Hepatocyte (in vitro differentiated cells): ENCODE results near the gene GPATCH1. TPM values are rescaled to one million over a fixed set of nuclear protein-coding genes. Genes with fewer than 3 reads are reported as not detected.

Experiments used
- DNase-seq: peaks from one replicate; pipeline ENCODE4 v3.0.0-alpha.2; 2016; ENCODE audit warnings: low spot score
- H2AFZ ChIP-seq: fragments of 200-600 bp; sonication (generic); 2 replicates; pipeline ENCODE4 v1.6.0; 2016; ENCODE audit warnings: antibody characterized with exemption, mild to moderate bottlenecking
- H3K27ac ChIP-seq: fragments of 200-600 bp; sonication (generic); 2 replicates; pipeline ENCODE4 v1.5.1; 2016; ENCODE audit warnings: mild to moderate bottlenecking
- H3K27me3 ChIP-seq: fragments of 200-600 bp; sonication (generic); 2 replicates; pipeline ENCODE4 v1.6.1; 2016
- H3K36me3 ChIP-seq: fragments of 200-600 bp; sonication (generic); replicated peaks from 2 replicates; pipeline ENCODE4 v1.5.1; 2016; ENCODE audit warnings: low read depth; ENCODE audit not compliant: insufficient read depth
- H3K4me1 ChIP-seq: fragments of 200-600 bp; sonication (generic); 2 replicates; pipeline ENCODE4 v1.5.1; 2016; ENCODE audit warnings: mild to moderate bottlenecking, moderate library complexity; ENCODE audit not compliant: insufficient read depth
- H3K4me2 ChIP-seq: fragments of 200-600 bp; sonication (generic); 2 replicates; pipeline ENCODE4 v1.6.0; 2016
- H3K4me3 ChIP-seq: fragments of 200-600 bp; sonication (generic); 2 replicates; pipeline ENCODE4 v1.5.1; 2016; ENCODE audit warnings: mild to moderate bottlenecking
- H3K79me2 ChIP-seq: fragments of 200-600 bp; sonication (generic); 2 replicates; pipeline ENCODE4 v1.6.0; 2017; ENCODE audit warnings: mild to moderate bottlenecking
- H3K9me2 ChIP-seq: fragments of 200-600 bp; sonication (generic); replicated peaks from 2 replicates; pipeline ENCODE4 v1.6.0; 2017; ENCODE audit warnings: mild to moderate bottlenecking; ENCODE audit not compliant: insufficient read depth
- H3K9me3 ChIP-seq: fragments of 200-600 bp; sonication (generic); 2 replicates; pipeline ENCODE4 v1.5.1; 2016; ENCODE audit warnings: low read depth, mild to moderate bottlenecking
- H4K20me1 ChIP-seq: fragments of 200-600 bp; sonication (generic); 2 replicates; pipeline ENCODE4 v1.6.0; 2016; ENCODE audit warnings: mild to moderate bottlenecking; ENCODE audit not compliant: insufficient read depth, poor library complexity, severe bottlenecking
- EZH2 ChIP-seq: fragments of 200-600 bp; sonication (generic); IDR thresholded peaks from 2 replicates; pipeline ENCODE4 v1.6.1; 2016; ENCODE audit warnings: antibody characterized with exemption, mild to moderate bottlenecking, borderline replicate concordance
- EZH2phosphoT487 ChIP-seq: fragments of 200-600 bp; sonication (generic); IDR thresholded peaks from one replicate; pipeline ENCODE4 v1.6.1; 2018; ENCODE audit warnings: antibody characterized with exemption, mild to moderate bottlenecking, low read depth, moderate library complexity; ENCODE audit not compliant: unreplicated experiment, severe bottlenecking
- WGBS: methylation state at CpG from one replicate; pipeline ENCODE4 v1.1.6; 2016; ENCODE audit warnings: low lambda C conversion rate; ENCODE audit errors: missing lambda C conversion rate; 5-methylcytosine and 5-hydroxymethylcytosine counted together
- polyA plus RNA-seq: library from polyadenylated mRNA; unstranded; fragments of >200 nt; fragmentation: Nextera tagmentation; extraction: Ambion mirVana; gene quantifications from 2 replicates; pipeline ENCODE4 v1.2.1, GENCODE V29; 2016
- total RNA-seq: library from RNA; depleted of rRNA; stranded (reverse); fragments of >200 nt; gene quantifications from 2 replicates; pipeline ENCODE4 v1.2.3, GENCODE V29; 2014
- TF ChIP-seq, protein P1 (sequence below): fragments of 200-600 bp; sonication (generic); IDR thresholded peaks from 2 replicates; pipeline ENCODE4 v1.5.1; 2016; ENCODE audit warnings: antibody characterized with exemption, mild to moderate bottlenecking; ENCODE audit not compliant: poor library complexity

GPATCH1 gene
- total and polyA plus RNA-seq, 2 experiments from 2014 or later, result 6.8 to 14.5 TPM

GRCh38 chr19:33133438-33134031 is 52.6 kb downstream of the GPATCH1 start:
- Histone ChIP-seq H3K9me2 (no peaks in the 10 kb centered on the region), H3K4me1 (no peaks in the 10 kb centered on the region), H2AFZ (no peak overlapping the region), H3K9me3 (no peaks in the 10 kb centered on the region), H3K27me3 (peaks cover 3% of the 10 kb centered on the region), H3K4me2 (no peak overlapping the region), H3K27ac (no peak overlapping the region), H3K36me3 (no peaks in the 10 kb centered on the region), H4K20me1 (no peaks in the 10 kb centered on the region), H3K4me3 (no peak overlapping the region), H3K79me2 (no peaks in the 10 kb centered on the region)
- no peak for DNase-seq
- TF ChIP-seq, protein P1, sequence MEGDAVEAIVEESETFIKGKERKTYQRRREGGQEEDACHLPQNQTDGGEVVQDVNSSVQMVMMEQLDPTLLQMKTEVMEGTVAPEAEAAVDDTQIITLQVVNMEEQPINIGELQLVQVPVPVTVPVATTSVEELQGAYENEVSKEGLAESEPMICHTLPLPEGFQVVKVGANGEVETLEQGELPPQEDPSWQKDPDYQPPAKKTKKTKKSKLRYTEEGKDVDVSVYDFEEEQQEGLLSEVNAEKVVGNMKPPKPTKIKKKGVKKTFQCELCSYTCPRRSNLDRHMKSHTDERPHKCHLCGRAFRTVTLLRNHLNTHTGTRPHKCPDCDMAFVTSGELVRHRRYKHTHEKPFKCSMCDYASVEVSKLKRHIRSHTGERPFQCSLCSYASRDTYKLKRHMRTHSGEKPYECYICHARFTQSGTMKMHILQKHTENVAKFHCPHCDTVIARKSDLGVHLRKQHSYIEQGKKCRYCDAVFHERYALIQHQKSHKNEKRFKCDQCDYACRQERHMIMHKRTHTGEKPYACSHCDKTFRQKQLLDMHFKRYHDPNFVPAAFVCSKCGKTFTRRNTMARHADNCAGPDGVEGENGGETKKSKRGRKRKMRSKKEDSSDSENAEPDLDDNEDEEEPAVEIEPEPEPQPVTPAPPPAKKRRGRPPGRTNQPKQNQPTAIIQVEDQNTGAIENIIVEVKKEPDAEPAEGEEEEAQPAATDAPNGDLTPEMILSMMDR, result no peak
- TF ChIP-seq EZH2 (no peak), EZH2phosphoT487 (no peak)
- 59% methylated on average over 13 of the region's 13 CpGs for WGBS

DNA sequence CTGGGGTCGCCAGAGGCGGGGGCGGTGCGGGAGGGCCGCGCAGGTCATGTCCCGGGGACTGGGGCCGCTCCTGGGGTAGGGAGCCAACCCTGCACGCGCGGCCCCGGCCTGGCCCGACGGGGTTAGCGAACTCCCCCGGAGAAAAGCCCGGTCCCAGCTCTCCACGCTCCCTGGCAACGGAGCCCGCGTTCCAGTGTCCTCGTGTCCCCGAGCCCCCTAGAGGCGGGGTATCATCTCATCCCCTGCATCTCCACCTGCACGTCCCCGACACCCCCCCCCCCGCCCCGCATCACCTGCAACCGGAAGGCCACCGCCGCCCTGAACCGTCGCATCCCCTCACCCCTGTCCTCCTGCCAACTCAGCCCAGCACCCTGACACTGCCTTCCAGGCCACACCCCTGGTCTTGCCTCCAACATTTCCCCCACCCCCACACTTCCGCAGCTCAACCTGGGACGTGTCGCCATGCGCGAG is 53.6 kb downstream of the GPATCH1 start:
- no peak overlapping the region for H3K27ac ChIP-seq
- no peak for DNase-seq
- no peaks in the 10 kb centered on the region for H3K9me3 ChIP-seq
- H3K36me3 ChIP-seq, result no peaks in the 10 kb centered on the region
- H3K9me2 ChIP-seq, result no peaks in the 10 kb centered on the region
- no peak overlapping the region for H2AFZ ChIP-seq
- H4K20me1 ChIP-seq, result no peaks in the 10 kb centered on the region
- no peak overlapping the region for H3K4me3 ChIP-seq
- WGBS, result 42% methylated on average over 5 of the region's 38 CpGs
- no peaks in the 10 kb centered on the region for H3K4me1 ChIP-seq
- no peaks in the 10 kb centered on the region for H3K79me2 ChIP-seq
- H3K27me3 ChIP-seq, result peaks cover 3% of the 10 kb centered on the region
- H3K4me2 ChIP-seq, result peak overlapping the region; percentile 60
- no peak for TF ChIP-seq EZH2phosphoT487
- TF ChIP-seq, protein P1, result no peak
- TF ChIP-seq EZH2, result no peak

GRCh38 chr19:33139165-33139564 is 58.2 kb downstream of the GPATCH1 start:
- Histone ChIP-seq H4K20me1 (no peaks in the 10 kb centered on the region), H3K27ac (no peak overlapping the region), H3K9me3 (no peaks in the 10 kb centered on the region), H3K4me2 (no peak overlapping the region), H3K4me1 (no peaks in the 10 kb centered on the region), H3K36me3 (no peaks in the 10 kb centered on the region), H3K9me2 (no peaks in the 10 kb centered on the region), H2AFZ (no peak overlapping the region), H3K27me3 (peaks cover 3% of the 10 kb centered on the region), H3K4me3 (no peak overlapping the region), H3K79me2 (no peaks in the 10 kb centered on the region)
- DNase-seq, result no peak
- WGBS, result 65% methylated on average over 4 of the region's 4 CpGs
- TF ChIP-seq EZH2phosphoT487 (no peak), EZH2 (no peak)
- TF ChIP-seq, protein P1, result no peak
